ENCODE measurements around the gene SFMBT2.

GRCh38 chr10:7272008-7272407, 138.8 kb downstream of the SFMBT2 start:
- TF ChIP-seq YY1 (IDR thresholded peaks at IDR 0.05; ENCODE audit: low read depth) = no peak
- no peak for TF ChIP-seq NFIC (IDR thresholded peaks at IDR 0.05)
- no peak for TF ChIP-seq REST (IDR thresholded peaks at IDR 0.05; ENCODE audit: low read depth)
- TF ChIP-seq MAX (IDR thresholded peaks at IDR 0.05) = no peak
- no peak for TF ChIP-seq CEBPB (IDR thresholded peaks at IDR 0.05)
- no peak for TF ChIP-seq ZBTB7A (IDR thresholded peaks at IDR 0.05; ENCODE audit: low read depth)
- TF ChIP-seq RAD21 (IDR thresholded peaks at IDR 0.05; ENCODE audit: low read depth) = no peak
- TF ChIP-seq USF1 (IDR thresholded peaks at IDR 0.05) = no peak
- no peak for TF ChIP-seq EGR1 (IDR thresholded peaks at IDR 0.05)
- no peak for TF ChIP-seq FOXM1 (IDR thresholded peaks at IDR 0.05; ENCODE audit: borderline replicate concordance, low read depth)
- no peak for TF ChIP-seq EP300 (IDR thresholded peaks at IDR 0.05; ENCODE audit: borderline replicate concordance)
- TF ChIP-seq CREB1 (IDR thresholded peaks at IDR 0.05; ENCODE audit: low read depth) = no peak

Measured in Ishikawa (cell line).